MCF 10A (cell line): ENCODE measurements around the gene GALNT5. TPM values are rescaled to one million over a fixed set of nuclear protein-coding genes. Genes with fewer than 3 reads are reported as not detected.

Experiments
- BruUV-seq: library from RNA; stranded (reverse); fragments of 400-500 nt; replicated peaks from 2 replicates; lab custom pipeline; 2021; lab: Mats Ljungman, UMichigan
- CTCF ChIA-PET: fragments of 300-600 bp; sonication (Branson Sonifier 250); formaldehyde crosslinking; extraction: SDS; loops from one replicate; lab custom pipeline; 2021; ENCODE audit warnings: antibody characterized with exemption, inconsistent platforms; lab: Yijun Ruan, JAX
- POLR2A ChIA-PET: fragments of 300-600, 350-650 bp; sonication (Branson Sonifier 250); formaldehyde crosslinking; extraction: SDS; loops from one replicate; lab custom pipeline; 2020; ENCODE audit warnings: antibody characterized with exemption, inconsistent platforms; lab: Yijun Ruan, JAX
- DNase-seq: peaks from one replicate; pipeline ENCODE4 v3.0.0-alpha.2; 2018; ENCODE audit not compliant: unreplicated experiment
- H3K27ac Mint-ChIP-seq: one replicate; pipeline ENCODE4 v1.8.0; 2022; ENCODE audit warnings: mild to moderate bottlenecking, low read depth, mixed read lengths; ENCODE audit not compliant: unreplicated experiment
- H3K27me3 Mint-ChIP-seq: one replicate; pipeline ENCODE4 v1.8.0; 2022; ENCODE audit warnings: mixed read lengths; ENCODE audit not compliant: insufficient read depth, unreplicated experiment
- H3K36me3 Mint-ChIP-seq: one replicate; pipeline ENCODE4 v1.8.0; 2022; ENCODE audit warnings: mild to moderate bottlenecking, moderate library complexity, mixed read lengths; ENCODE audit not compliant: insufficient read depth, unreplicated experiment
- H3K4me1 Mint-ChIP-seq: one replicate; pipeline ENCODE4 v1.8.0; 2022; ENCODE audit warnings: mixed read lengths; ENCODE audit not compliant: insufficient read depth, unreplicated experiment
- H3K4me3 Mint-ChIP-seq: one replicate; pipeline ENCODE4 v1.8.0; 2022; ENCODE audit warnings: mild to moderate bottlenecking, moderate library complexity, mixed read lengths; ENCODE audit not compliant: unreplicated experiment
- H3K9me3 Mint-ChIP-seq: one replicate; pipeline ENCODE4 v1.8.0; 2022; ENCODE audit warnings: mixed read lengths; ENCODE audit not compliant: unreplicated experiment
- intact Hi-C: fragments of 100-400 bp; cut with micrococcal nuclease; formaldehyde crosslinking; loops from 2 replicates; pipeline ENCODE4 v1.14.1; 2022
- total RNA-seq: library from RNA; stranded (reverse); gene quantifications from 2 replicates; pipeline ENCODE4 v1.2.3, GENCODE V29; 2022
- TF ChIP-seq, protein P1 (sequence below): fragments of 200-600 bp; IDR thresholded peaks from one replicate; pipeline ENCODE4 v1.8.0; 2022; ENCODE audit warnings: antibody characterized with exemption, mild to moderate bottlenecking; ENCODE audit not compliant: unreplicated experiment

The GALNT5 gene
- total RNA-seq, 1 experiment from 2014 or later, result not detected

DNA sequence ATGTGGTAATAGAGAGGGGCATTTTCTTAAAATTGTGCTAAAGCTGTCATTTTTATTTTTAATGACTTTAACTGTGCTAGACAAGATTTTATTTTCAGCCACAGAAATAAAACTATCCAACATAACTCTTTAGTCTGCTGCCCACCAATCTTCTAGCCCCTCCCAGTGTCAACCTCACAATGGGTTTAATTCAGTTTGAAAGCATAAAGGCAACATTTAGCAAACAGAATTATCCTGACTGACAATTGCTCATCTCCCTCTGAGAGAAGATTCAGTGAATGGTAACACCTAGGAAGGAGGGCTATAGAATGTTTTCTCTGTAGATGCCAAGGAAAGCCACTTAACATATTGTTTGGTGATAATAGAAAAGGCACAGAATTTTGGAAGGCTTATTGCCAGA, 62.9 kb downstream of the GALNT5 start:
- BruUV-seq, result no TSS peak
- Mint-ChIP-seq H3K4me3 (no peak overlapping the region), H3K27ac (no peak overlapping the region), H3K4me1 (no peaks in the 10 kb centered on the region), H3K27me3 (no peaks in the 10 kb centered on the region), H3K36me3 (no peaks in the 10 kb centered on the region), H3K9me3 (no peaks in the 10 kb centered on the region)
- DNase-seq, result no peak
- POLR2A ChIA-PET, result no interaction called here
- CTCF ChIA-PET, result interaction anchor here (0.7 to 3.2 kb wide), 2 partner anchors 17 to 444 kb away, joined by 5 to 25 read pairs; no protein-coding TSS in a partner anchor
- intact Hi-C loops, result loop anchor here (10.0 kb wide), 1 partner anchor 1946 kb away; no protein-coding TSS in a partner anchor
- TF ChIP-seq, protein P1, sequence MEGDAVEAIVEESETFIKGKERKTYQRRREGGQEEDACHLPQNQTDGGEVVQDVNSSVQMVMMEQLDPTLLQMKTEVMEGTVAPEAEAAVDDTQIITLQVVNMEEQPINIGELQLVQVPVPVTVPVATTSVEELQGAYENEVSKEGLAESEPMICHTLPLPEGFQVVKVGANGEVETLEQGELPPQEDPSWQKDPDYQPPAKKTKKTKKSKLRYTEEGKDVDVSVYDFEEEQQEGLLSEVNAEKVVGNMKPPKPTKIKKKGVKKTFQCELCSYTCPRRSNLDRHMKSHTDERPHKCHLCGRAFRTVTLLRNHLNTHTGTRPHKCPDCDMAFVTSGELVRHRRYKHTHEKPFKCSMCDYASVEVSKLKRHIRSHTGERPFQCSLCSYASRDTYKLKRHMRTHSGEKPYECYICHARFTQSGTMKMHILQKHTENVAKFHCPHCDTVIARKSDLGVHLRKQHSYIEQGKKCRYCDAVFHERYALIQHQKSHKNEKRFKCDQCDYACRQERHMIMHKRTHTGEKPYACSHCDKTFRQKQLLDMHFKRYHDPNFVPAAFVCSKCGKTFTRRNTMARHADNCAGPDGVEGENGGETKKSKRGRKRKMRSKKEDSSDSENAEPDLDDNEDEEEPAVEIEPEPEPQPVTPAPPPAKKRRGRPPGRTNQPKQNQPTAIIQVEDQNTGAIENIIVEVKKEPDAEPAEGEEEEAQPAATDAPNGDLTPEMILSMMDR, result no peak

DNA sequence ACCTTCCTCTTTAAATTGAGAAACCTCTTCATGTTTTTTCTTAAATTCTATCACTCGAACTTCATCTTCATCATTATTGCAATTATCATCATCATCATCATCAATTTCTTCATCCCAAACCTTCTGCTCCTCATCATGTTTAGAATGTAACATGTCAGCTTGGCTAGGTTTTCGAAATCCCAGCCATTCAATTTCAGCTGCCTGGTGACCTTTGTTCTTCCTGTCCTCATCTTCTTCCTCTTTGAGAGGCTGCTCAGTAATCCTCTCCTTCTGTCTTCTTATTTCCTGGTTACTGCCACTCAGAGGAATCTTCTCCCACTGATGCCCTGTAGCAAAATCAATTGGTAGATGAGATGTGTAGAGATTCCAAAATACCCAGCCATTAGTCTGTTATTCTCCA, 64.0 kb downstream of the GALNT5 start:
- Mint-ChIP-seq H3K4me1 (no peaks in the 10 kb centered on the region), H3K36me3 (no peaks in the 10 kb centered on the region), H3K4me3 (no peak overlapping the region), H3K27me3 (no peaks in the 10 kb centered on the region), H3K9me3 (no peaks in the 10 kb centered on the region), H3K27ac (no peak overlapping the region)
- TF ChIP-seq, protein P1, result no peak
- BruUV-seq, result no TSS peak
- POLR2A ChIA-PET, result no interaction called here
- DNase-seq, result no peak
- intact Hi-C loops, result loop anchor here (10.0 kb wide), 1 partner anchor 1947 kb away; no protein-coding TSS in a partner anchor
- CTCF ChIA-PET, result interaction anchor here (0.7 to 3.2 kb wide), 2 partner anchors 18 to 24 kb away, joined by 3 to 25 read pairs; no protein-coding TSS in a partner anchor

DNA sequence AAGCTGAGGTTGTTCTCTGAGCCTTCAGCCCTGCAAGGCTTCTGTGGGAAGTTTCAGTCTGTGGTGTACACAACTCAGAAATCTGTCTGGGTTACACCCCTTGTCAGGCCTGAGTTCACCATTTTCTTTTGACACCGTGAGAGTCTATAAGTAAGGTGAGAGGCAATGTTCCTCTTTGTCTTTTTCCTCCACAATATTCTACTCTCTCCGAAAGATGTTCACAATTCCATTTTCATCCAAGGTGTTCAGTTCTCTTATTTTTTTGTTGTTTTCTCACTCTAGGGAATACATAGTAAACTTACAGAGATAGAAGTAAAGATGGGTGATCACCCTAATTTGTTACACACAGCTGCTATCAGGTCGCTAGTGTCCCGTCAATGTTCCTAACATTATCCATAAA, 64.9 kb downstream of the GALNT5 start:
- BruUV-seq, result no TSS peak
- CTCF ChIA-PET, result interaction anchor here (0.6 to 7.7 kb wide), 5 partner anchors 9 to 158 kb away, joined by 3 to 145 read pairs (median 3); no protein-coding TSS in a partner anchor

DNA sequence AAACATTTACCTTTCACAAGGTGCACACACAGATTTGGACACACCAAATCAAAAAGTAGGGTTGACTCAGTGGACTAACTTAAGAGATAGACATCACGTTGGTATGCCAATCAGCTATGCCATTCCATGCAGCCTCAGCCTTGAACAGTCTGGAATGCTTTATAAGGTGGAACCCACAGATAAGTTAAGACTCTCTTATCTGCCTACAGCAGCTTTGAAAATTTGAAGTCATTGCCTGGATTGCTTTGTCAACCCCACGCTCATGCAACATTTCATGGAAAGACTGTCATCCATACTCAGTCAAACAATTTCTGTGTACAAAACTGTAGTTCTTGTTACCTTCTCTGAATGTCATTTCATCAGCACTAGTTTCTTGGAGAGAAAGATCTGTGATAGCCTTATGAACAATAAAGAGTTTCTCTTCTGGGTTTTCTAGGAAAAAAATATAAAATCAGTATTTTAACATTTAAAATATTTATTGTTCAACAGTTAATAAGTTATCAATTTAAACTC, 66.9 kb downstream of the GALNT5 start:
- TF ChIP-seq, protein P1, result no peak
- H3K4me1 Mint-ChIP-seq, result peaks cover 4% of the 10 kb centered on the region
- no peaks in the 10 kb centered on the region for H3K9me3 Mint-ChIP-seq
- no peak overlapping the region for H3K27ac Mint-ChIP-seq
- intact Hi-C loops, result loop anchor here (10.0 kb wide), 1 partner anchor 1950 kb away; no protein-coding TSS in a partner anchor
- no peaks in the 10 kb centered on the region for H3K27me3 Mint-ChIP-seq
- no peak overlapping the region for H3K4me3 Mint-ChIP-seq
- CTCF ChIA-PET, result interaction anchor here (0.6 to 7.7 kb wide), 8 partner anchors 12 to 686 kb away, joined by 3 to 145 read pairs (median 4); no protein-coding TSS in a partner anchor
- DNase-seq, result no peak
- no peaks in the 10 kb centered on the region for H3K36me3 Mint-ChIP-seq
- POLR2A ChIA-PET, result no interaction called here
- BruUV-seq, result no TSS peak

More for the DNA sequence above, 64.9 kb downstream of the GALNT5 start:
- Mint-ChIP-seq H3K4me1 (no peaks in the 10 kb centered on the region), H3K36me3 (no peaks in the 10 kb centered on the region), H3K27ac (no peak overlapping the region), H3K4me3 (no peak overlapping the region), H3K27me3 (no peaks in the 10 kb centered on the region), H3K9me3 (no peaks in the 10 kb centered on the region)
- intact Hi-C loops, result loop anchor here (10.0 kb wide), 1 partner anchor 1948 kb away; no protein-coding TSS in a partner anchor
- TF ChIP-seq, protein P1, result no peak
- POLR2A ChIA-PET, result no interaction called here
- DNase-seq, result no peak
